Neuronal stem cell (in vitro differentiated cells): ENCODE results near the gene NR2F6.

Source experiments
- DNase-seq: peaks from one replicate; pipeline ENCODE4 v3.0.0-alpha.2; 2013; ENCODE audit warnings: low spot score
- H2AFZ ChIP-seq: one replicate; pipeline ENCODE4 v1.6.1; 2013; ENCODE audit warnings: mild to moderate bottlenecking, low read length, inconsistent platforms
- H2AK5ac ChIP-seq: 2 replicates; pipeline ENCODE4 v1.6.1; 2013; ENCODE audit warnings: low read depth, mild to moderate bottlenecking, inconsistent platforms, low read length, moderate library complexity, mixed read lengths
- H2BK120ac ChIP-seq: 2 replicates; pipeline ENCODE4 v1.6.1; 2013; ENCODE audit warnings: low read depth, mild to moderate bottlenecking, inconsistent platforms, low read length, moderate library complexity, mixed read lengths
- H2BK12ac ChIP-seq: one replicate; pipeline ENCODE4 v1.6.1; 2013; ENCODE audit warnings: low read length, inconsistent platforms
- H2BK15ac ChIP-seq: 2 replicates; pipeline ENCODE4 v1.6.1; 2013; ENCODE audit warnings: mild to moderate bottlenecking, low read length, inconsistent platforms, mixed read lengths
- H2BK5ac ChIP-seq: one replicate; pipeline ENCODE4 v1.6.1; 2013; ENCODE audit warnings: inconsistent platforms, mild to moderate bottlenecking, low read length, moderate library complexity
- H3K14ac ChIP-seq: one replicate; pipeline ENCODE4 v1.6.1; 2013; ENCODE audit warnings: low read length, inconsistent platforms
- H3K18ac ChIP-seq: 2 replicates; pipeline ENCODE4 v1.6.1; 2013; ENCODE audit warnings: low read length, inconsistent platforms
- H3K23ac ChIP-seq: 2 replicates; pipeline ENCODE4 v1.6.1; 2013; ENCODE audit warnings: low read depth, mild to moderate bottlenecking, mixed read lengths, low read length, inconsistent platforms; ENCODE audit not compliant: poor library complexity
- H3K27ac ChIP-seq: replicated peaks from 3 replicates; pipeline ENCODE4 v1.5.1; 2013; ENCODE audit warnings: low read length, inconsistent platforms
- H3K27me3 ChIP-seq, 3 experiments: 2 replicates each; pipeline ENCODE4 v1.6.1; 2013; ENCODE audit warnings: low read length in 3 of 3, mild to moderate bottlenecking in 2 of 3, inconsistent platforms in 1 of 3, low read depth in 1 of 3, mixed read lengths in 1 of 3, moderate library complexity in 1 of 3; ENCODE audit not compliant: control insufficient read depth in 3 of 3, insufficient read depth in 3 of 3
- H3K36me3 ChIP-seq, 2 donors: replicated peaks in 1 of 2; 2 replicates each; pipeline ENCODE4 v1.6.1; 2013; ENCODE audit warnings: low read length in 2 of 2; ENCODE audit not compliant: control insufficient read depth in 2 of 2, insufficient read depth in 2 of 2
- H3K4ac ChIP-seq: 2 replicates; pipeline ENCODE4 v1.6.1; 2013; ENCODE audit warnings: inconsistent platforms, mild to moderate bottlenecking, low read length, moderate library complexity
- H3K4me1 ChIP-seq, 2 donors: 1 replicate in 1 of 2; 2 replicates in 1 of 2; pipeline ENCODE4 v1.6.1; 2013; ENCODE audit warnings: low read length in 2 of 2, low read depth in 1 of 2; ENCODE audit not compliant: control insufficient read depth in 2 of 2, insufficient read depth in 1 of 2
- H3K4me2 ChIP-seq: one replicate; pipeline ENCODE4 v1.6.1; 2013; ENCODE audit warnings: mild to moderate bottlenecking, low read length, inconsistent platforms; ENCODE audit not compliant: insufficient read depth, poor library complexity, severe bottlenecking
- H3K4me3 ChIP-seq, 2 donors: 2 replicates each; pipeline ENCODE4 v1.5.1; 2013; ENCODE audit warnings: low read length in 2 of 2, mild to moderate bottlenecking in 2 of 2, inconsistent platforms in 1 of 2, moderate library complexity in 1 of 2
- H3K79me1 ChIP-seq: one replicate; pipeline ENCODE4 v1.6.1; 2013; ENCODE audit warnings: low read depth, mild to moderate bottlenecking, inconsistent platforms, low read length, moderate library complexity
- H3K9ac ChIP-seq: one replicate; pipeline ENCODE4 v1.6.1; 2013; ENCODE audit warnings: mild to moderate bottlenecking, low read depth, low read length, inconsistent platforms; ENCODE audit not compliant: poor library complexity
- H3K9me3 ChIP-seq, 2 donors: replicated peaks in 1 of 2; 2 replicates each; pipeline versions ENCODE3 to v1.6.1; 2013; ENCODE audit warnings: low read length in 2 of 2, mild to moderate bottlenecking in 2 of 2, inconsistent platforms in 1 of 2, low read depth in 1 of 2, mixed read lengths in 1 of 2, moderate library complexity in 1 of 2; ENCODE audit not compliant: control insufficient read depth in 2 of 2, insufficient read depth in 1 of 2
- H4K8ac ChIP-seq: one replicate; pipeline ENCODE4 v1.6.1; 2013; ENCODE audit warnings: low read depth, mild to moderate bottlenecking, inconsistent platforms, low read length, moderate library complexity
- H4K91ac ChIP-seq: one replicate; pipeline ENCODE4 v1.6.1; 2013; ENCODE audit warnings: low read length, low read depth, mild to moderate bottlenecking, inconsistent platforms; ENCODE audit not compliant: poor library complexity
- WGBS, 2 donors: extraction: QIAGEN DNeasy Blood & Tissue Kit; methylation state at CpG; one replicate each; pipeline ENCODE4 v1.1.7; 2013; ENCODE audit warnings: missing lambda C conversion rate in 2 of 2, mixed read lengths in 1 of 2; ENCODE audit not compliant: insufficient read length in 2 of 2, insufficient replicate concordance in 1 of 2; ENCODE audit errors: extremely low coverage in 2 of 2; 5-methylcytosine and 5-hydroxymethylcytosine counted together

Gene NR2F6

DNA sequence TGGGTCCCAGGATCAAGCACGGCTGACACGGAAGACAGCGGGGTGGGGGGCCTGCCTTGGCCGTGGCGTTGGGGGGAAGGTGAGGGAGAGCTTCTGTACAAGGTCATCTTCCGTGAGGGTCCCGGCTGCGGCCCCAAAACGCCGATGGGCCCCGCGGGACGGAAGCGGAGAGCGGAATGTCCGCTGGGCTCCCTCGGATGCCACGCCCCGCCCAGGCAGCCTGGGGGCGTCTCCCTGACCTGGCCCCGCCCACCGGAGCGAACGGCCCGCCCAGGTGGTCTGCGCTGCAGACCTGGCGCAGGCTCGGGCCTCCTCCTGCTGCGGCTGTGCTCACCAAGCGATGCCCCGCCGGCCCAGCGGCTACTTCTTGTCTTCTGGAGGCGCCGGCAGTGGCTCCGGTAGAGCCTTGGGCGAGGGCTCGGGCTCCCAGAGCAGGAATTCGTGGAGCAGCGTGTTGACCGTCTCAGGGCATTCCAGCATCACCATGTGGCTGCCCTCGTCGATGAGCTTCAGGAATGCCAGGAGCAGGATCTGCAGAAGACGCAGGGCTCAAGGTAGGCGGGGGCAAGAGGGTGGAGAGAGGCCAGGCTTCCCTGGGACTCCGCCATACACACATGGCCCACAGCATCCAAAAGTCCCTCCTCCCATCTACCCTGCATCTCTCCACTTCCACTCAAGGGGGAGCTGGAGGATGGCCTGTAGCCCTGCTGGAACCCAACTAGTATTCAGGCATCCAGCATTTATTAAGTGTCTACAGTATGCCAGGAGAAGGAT is 46.8 kb upstream of the NR2F6 start:
- Histone ChIP-seq H3K4me2 (peak overlapping the region; percentile 92), H3K27ac (peak overlapping the region; percentile 95), H4K91ac (no peak overlapping the region), H3K9ac (peak overlapping the region; percentile 81), H3K79me1 (peaks cover 6% of the 10 kb centered on the region), H2BK120ac (peak overlapping the region; percentile 81), H3K4ac (no peak overlapping the region), H2AFZ (peak overlapping the region; percentile 90), H4K8ac (peak overlapping the region; percentile 65), H2BK12ac (peak overlapping the region; percentile 73), H3K36me3 (peaks cover 9 to 20% of the 10 kb centered on the region in 2 donors), H3K23ac (peak overlapping the region; percentile 89), H3K14ac (peak overlapping the region; percentile 99), H2BK15ac (no peak overlapping the region), H3K18ac (peak overlapping the region; percentile 97), H3K4me3 (peak overlapping the region; percentile 51 to 73), H2AK5ac (peak overlapping the region; percentile 93), H2BK5ac (peak overlapping the region; percentile 53), H3K9me3 (peaks cover 0 to 6% of the 10 kb centered on the region in 2 donors), H3K27me3 (no peaks in the 10 kb centered on the region), H3K4me1 (peaks cover 0 to 2% of the 10 kb centered on the region in 2 donors)
- DNase-seq: peak; percentile 79
- no CpG with 5 or more reads among the region's 46 CpGs for WGBS, 2 donors

DNA sequence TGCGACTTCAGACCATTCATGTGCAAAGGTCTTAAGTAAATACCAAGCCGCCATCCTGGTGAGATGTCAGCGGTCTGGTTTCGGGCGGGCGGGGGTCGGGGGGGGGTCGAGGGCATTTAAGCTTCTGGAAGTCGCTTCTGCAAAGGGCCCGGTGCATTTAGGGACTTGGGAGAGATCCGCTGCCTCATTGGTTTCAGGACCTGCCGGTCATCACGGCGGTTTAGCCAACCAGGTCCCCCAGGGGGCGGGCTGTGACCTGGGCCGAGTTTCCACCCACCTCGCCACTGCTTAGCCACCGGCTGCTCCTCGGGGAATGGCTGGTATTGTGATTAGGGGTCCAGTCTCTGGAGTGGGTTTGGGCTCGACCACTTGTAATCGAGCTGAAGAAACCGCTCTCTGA is 43.8 kb upstream of the NR2F6 start:
- H3K36me3 ChIP-seq: peaks cover 4 to 15% of the 10 kb centered on the region in 2 donors
- H3K4me1 ChIP-seq: peaks cover 0 to 2% of the 10 kb centered on the region in 2 donors
- no peak overlapping the region for H4K91ac ChIP-seq
- H2BK12ac ChIP-seq: no peak overlapping the region
- no peak overlapping the region for H2AFZ ChIP-seq
- H3K9ac ChIP-seq: no peak overlapping the region
- no peak overlapping the region for H2AK5ac ChIP-seq
- H3K27me3 ChIP-seq: no peaks in the 10 kb centered on the region
- H3K9me3 ChIP-seq: peaks cover 4 to 8% of the 10 kb centered on the region in 2 donors
- H3K18ac ChIP-seq: peak overlapping the region; percentile 52
- peak overlapping the region; percentile 2 for H3K4me2 ChIP-seq
- no CpG with 5 or more reads among the region's 22 CpGs for WGBS, 2 donors
- H2BK15ac ChIP-seq: no peak overlapping the region
- no peak overlapping the region for H3K4me3 ChIP-seq
- no peak overlapping the region for H3K4ac ChIP-seq
- no peak overlapping the region for H3K14ac ChIP-seq
- H4K8ac ChIP-seq: no peak overlapping the region
- H3K27ac ChIP-seq: no peak overlapping the region
- H2BK120ac ChIP-seq: no peak overlapping the region
- peaks cover 2% of the 10 kb centered on the region for H3K79me1 ChIP-seq
- peak; percentile 69 for DNase-seq
- H3K23ac ChIP-seq: no peak overlapping the region
- no peak overlapping the region for H2BK5ac ChIP-seq

DNA sequence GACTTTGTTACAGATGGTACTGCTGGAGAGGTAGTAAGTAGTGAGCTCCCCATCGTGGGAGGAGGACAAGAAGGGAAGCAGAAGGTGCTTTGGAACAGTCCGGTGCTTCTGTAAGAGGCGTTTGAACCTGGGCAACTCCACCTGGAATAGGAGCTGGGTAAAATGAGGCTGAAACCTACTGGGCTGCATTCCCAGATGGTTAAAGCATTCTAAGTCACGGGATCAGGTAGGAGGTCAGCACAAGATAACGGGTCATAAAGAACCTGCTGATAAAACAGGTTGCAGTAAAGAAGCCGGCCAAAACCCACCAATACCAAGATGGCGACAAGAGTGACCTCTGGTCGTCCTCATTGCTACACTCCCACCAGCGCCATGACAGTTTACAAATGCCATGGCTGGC is 41.0 kb upstream of the NR2F6 start:
- Histone ChIP-seq H2BK15ac (no peak overlapping the region), H2BK120ac (no peak overlapping the region), H3K27me3 (peaks cover 0 to 8% (median 2%) of the 10 kb centered on the region in 3 experiments), H4K8ac (no peak overlapping the region), H2AFZ (no peak overlapping the region), H3K4ac (no peak overlapping the region), H3K9ac (no peak overlapping the region), H3K36me3 (peaks cover 0 to 6% of the 10 kb centered on the region in 2 donors), H2BK12ac (no peak overlapping the region), H3K23ac (no peak overlapping the region), H3K4me1 (peaks cover 0 to 5% of the 10 kb centered on the region in 2 donors), H3K9me3 (peaks cover 4 to 5% of the 10 kb centered on the region in 2 donors), H3K4me3 (no peak overlapping the region), H2BK5ac (no peak overlapping the region), H4K91ac (no peak overlapping the region), H3K4me2 (no peak overlapping the region), H3K79me1 (no peaks in the 10 kb centered on the region), H3K14ac (no peak overlapping the region), H3K18ac (no peak overlapping the region), H2AK5ac (no peak overlapping the region), H3K27ac (no peak overlapping the region)
- WGBS, 2 donors: no CpG with 5 or more reads among the region's 9 CpGs
- no peak for DNase-seq

DNA sequence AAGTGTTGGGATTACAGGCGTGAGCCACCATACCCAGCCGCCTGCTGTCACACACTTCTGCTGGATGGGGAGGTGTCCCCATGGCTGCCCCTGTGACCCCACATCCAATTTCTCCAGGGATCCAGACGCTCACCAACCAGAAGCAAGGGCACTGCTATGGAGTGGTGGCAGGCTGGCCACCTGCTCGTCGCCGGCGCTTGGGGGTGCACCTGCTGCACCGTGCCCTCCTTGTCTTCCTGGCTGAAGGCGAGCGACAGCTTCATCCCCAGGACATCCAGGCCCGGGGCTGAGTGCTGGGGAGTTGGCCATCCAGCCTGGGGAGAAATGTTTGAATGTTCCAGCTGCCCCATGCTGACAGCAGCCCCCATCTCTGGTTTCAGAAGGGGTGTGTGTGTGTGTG is 40.5 kb upstream of the NR2F6 start:
- H3K4me1 ChIP-seq: peaks cover 0 to 5% of the 10 kb centered on the region in 2 donors
- H4K91ac ChIP-seq: no peak overlapping the region
- H3K9ac ChIP-seq: no peak overlapping the region
- H2BK12ac ChIP-seq: no peak overlapping the region
- H3K23ac ChIP-seq: no peak overlapping the region
- DNase-seq: no peak
- H3K4me3 ChIP-seq: no peak overlapping the region
- no peak overlapping the region for H3K4me2 ChIP-seq
- no peak overlapping the region for H2BK120ac ChIP-seq
- H2BK15ac ChIP-seq: no peak overlapping the region
- H2AFZ ChIP-seq: no peak overlapping the region
- WGBS, 2 donors: no CpG with 5 or more reads among the region's 11 CpGs
- H2BK5ac ChIP-seq: no peak overlapping the region
- H3K18ac ChIP-seq: no peak overlapping the region
- H3K14ac ChIP-seq: no peak overlapping the region
- H3K27me3 ChIP-seq: peaks cover 0 to 12% (median 2%) of the 10 kb centered on the region in 3 experiments
- no peak overlapping the region for H4K8ac ChIP-seq
- peaks cover 4 to 5% of the 10 kb centered on the region in 2 donors for H3K9me3 ChIP-seq
- H3K36me3 ChIP-seq: peaks cover 0 to 5% of the 10 kb centered on the region in 2 donors
- H2AK5ac ChIP-seq: no peak overlapping the region
- H3K79me1 ChIP-seq: no peaks in the 10 kb centered on the region
- H3K4ac ChIP-seq: no peak overlapping the region
- no peak overlapping the region for H3K27ac ChIP-seq
